Panc1 (cell line): ENCODE results near the gene RHBDD1. TPM values are rescaled to one million over a fixed set of nuclear protein-coding genes. Genes with fewer than 3 reads are reported as not detected.

Source experiments
- ATAC-seq: fragments of 200-7000 bp; cut with Tn5 transposase; 2 replicates; pipeline ENCODE4 v1.9.1; 2020; ENCODE audit warnings: mild to moderate bottlenecking, moderate library complexity
- BruUV-seq: library from RNA; stranded (reverse); fragments of 400-500 nt; replicated peaks from 2 replicates; lab custom pipeline; 2021; lab: Mats Ljungman, UMichigan
- CTCF ChIA-PET: fragments of 300-600 bp; sonication (Branson Sonifier 250); formaldehyde crosslinking; loops from one replicate; lab custom pipeline; 2022; ENCODE audit warnings: antibody characterized with exemption; lab: Charles Lee
- POLR2A ChIA-PET: fragments of 300-600 bp; sonication (Branson Sonifier 250); formaldehyde crosslinking; loops from one replicate; lab custom pipeline; 2022; ENCODE audit warnings: antibody characterized with exemption; lab: Charles Lee
- DNase-seq: peaks from one replicate; pipeline ENCODE4 v3.0.0-alpha.2; 2010; ENCODE audit warnings: low read depth, low spot score
- H3K27ac ChIP-seq: 2 replicates; pipeline ENCODE4 v1.5.1; 2011; ENCODE audit warnings: mild to moderate bottlenecking, low read length, inconsistent platforms
- H3K27me3 ChIP-seq: fragments of 200-500 bp; sonication (Bioruptor generic); 2 replicates; pipeline ENCODE4 v1.6.0; 2014; ENCODE audit warnings: low read length, inconsistent platforms; ENCODE audit not compliant: control insufficient read depth, insufficient read depth
- H3K36me3 ChIP-seq: fragments of 200-500 bp; sonication (Bioruptor generic); 2 replicates; pipeline ENCODE4 v1.5.1; 2014; ENCODE audit warnings: inconsistent platforms, mild to moderate bottlenecking, low read length, moderate library complexity; ENCODE audit not compliant: control insufficient read depth, insufficient read depth
- H3K4me1 ChIP-seq: 2 replicates; pipeline ENCODE4 v1.5.1; 2011; ENCODE audit warnings: inconsistent platforms, mild to moderate bottlenecking, low read length, moderate library complexity; ENCODE audit not compliant: control insufficient read depth, insufficient read depth
- H3K4me3 ChIP-seq, 2 experiments: 2 replicates each; pipeline ENCODE4 v1.5.1; 2011 to 2012; ENCODE audit warnings: low read depth in 2 of 2, low read length in 2 of 2, mild to moderate bottlenecking in 2 of 2, inconsistent platforms in 1 of 2, moderate library complexity in 1 of 2
- H3K9me3 ChIP-seq: fragments of 200-500 bp; sonication (Bioruptor generic); 2 replicates; pipeline ENCODE4 v1.5.1; 2014; ENCODE audit warnings: low read depth, mild to moderate bottlenecking, inconsistent platforms, low read length, moderate library complexity; ENCODE audit not compliant: control insufficient read depth, insufficient read depth
- POLR2AphosphoS5 ChIP-seq: IDR thresholded peaks from 2 replicates; pipeline ENCODE4 v1.6.1; 2012; ENCODE audit warnings: mild to moderate bottlenecking, low read depth, low read length, moderate library complexity
- SIN3A ChIP-seq: IDR thresholded peaks from 2 replicates; pipeline ENCODE4 v1.6.1; 2012; ENCODE audit warnings: low read depth, mild to moderate bottlenecking, low read length, moderate library complexity, borderline replicate concordance; ENCODE audit not compliant: insufficient read depth
- TCF7L2 ChIP-seq: IDR thresholded peaks from 2 replicates; pipeline ENCODE4 v1.6.1; 2011; ENCODE audit warnings: mild to moderate bottlenecking, low read depth, low read length, inconsistent platforms
- in situ Hi-C: cut with HindIII; loops from 2 replicates; pipeline ENCODE4 v1.10.0; 2016; ENCODE audit warnings: low sequenced_read_pairs, low pct_unique_long_range_greater_than_20kb
- intact Hi-C: fragments of 100-400 bp; cut with micrococcal nuclease; formaldehyde crosslinking; loops from one replicate; pipeline ENCODE4 v1.10.0; 2022; ENCODE audit not compliant: unreplicated experiment
- total RNA-seq: library from RNA; stranded (reverse); gene quantifications from one replicate; pipeline ENCODE4 v1.2.1, GENCODE V29; 2021; ENCODE audit not compliant: unreplicated experiment
- TF ChIP-seq, protein P1 (sequence below): fragments of 450-650 bp; IDR thresholded peaks from 2 replicates; pipeline ENCODE4 v1.5.1; 2017; ENCODE audit warnings: mild to moderate bottlenecking
- TF ChIP-seq, protein P2 (sequence below), 2 experiments: IDR thresholded peaks; 2 replicates each; pipeline ENCODE4 v1.6.1; 2011 to 2012; ENCODE audit warnings: low read depth in 2 of 2, control low read depth in 1 of 2, low read length in 1 of 2, mild to moderate bottlenecking in 1 of 2, moderate library complexity in 1 of 2; ENCODE audit not compliant: insufficient read depth in 1 of 2

Gene RHBDD1
- total RNA-seq, 1 experiment from 2014 or later = 25.3 TPM

DNA sequence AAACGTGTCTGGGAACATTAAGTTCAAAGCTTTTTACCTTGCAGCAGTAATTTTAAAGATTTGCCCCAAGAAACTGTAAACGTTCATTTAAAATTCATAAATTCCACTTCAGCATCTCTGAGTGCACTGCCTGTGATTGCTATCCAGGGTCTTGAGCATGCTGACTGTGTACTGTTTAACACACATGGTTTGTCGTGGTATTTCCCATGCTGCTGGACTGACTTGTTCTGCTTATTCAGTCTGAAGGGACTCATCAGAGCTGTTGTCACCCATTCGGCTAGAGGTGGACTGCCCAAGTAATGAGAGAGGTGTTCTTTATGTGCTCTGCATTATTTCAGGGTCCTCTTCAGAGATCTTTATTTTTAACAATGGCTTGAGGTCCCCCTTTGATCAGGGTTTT lies 53.1 kb downstream of the RHBDD1 start:
- POLR2A ChIA-PET = no interaction called here
- H3K9me3 ChIP-seq = no peaks in the 10 kb centered on the region
- H3K4me1 ChIP-seq = no peaks in the 10 kb centered on the region
- DNase-seq = no peak
- no peak for ATAC-seq
- no peak overlapping the region for H3K27ac ChIP-seq
- no TSS peak for BruUV-seq
- TF ChIP-seq SIN3A (no peak), TCF7L2 (no peak), POLR2AphosphoS5 (no peak)
- TF ChIP-seq, protein P1, sequence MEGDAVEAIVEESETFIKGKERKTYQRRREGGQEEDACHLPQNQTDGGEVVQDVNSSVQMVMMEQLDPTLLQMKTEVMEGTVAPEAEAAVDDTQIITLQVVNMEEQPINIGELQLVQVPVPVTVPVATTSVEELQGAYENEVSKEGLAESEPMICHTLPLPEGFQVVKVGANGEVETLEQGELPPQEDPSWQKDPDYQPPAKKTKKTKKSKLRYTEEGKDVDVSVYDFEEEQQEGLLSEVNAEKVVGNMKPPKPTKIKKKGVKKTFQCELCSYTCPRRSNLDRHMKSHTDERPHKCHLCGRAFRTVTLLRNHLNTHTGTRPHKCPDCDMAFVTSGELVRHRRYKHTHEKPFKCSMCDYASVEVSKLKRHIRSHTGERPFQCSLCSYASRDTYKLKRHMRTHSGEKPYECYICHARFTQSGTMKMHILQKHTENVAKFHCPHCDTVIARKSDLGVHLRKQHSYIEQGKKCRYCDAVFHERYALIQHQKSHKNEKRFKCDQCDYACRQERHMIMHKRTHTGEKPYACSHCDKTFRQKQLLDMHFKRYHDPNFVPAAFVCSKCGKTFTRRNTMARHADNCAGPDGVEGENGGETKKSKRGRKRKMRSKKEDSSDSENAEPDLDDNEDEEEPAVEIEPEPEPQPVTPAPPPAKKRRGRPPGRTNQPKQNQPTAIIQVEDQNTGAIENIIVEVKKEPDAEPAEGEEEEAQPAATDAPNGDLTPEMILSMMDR = no peak
- TF ChIP-seq, protein P2, sequence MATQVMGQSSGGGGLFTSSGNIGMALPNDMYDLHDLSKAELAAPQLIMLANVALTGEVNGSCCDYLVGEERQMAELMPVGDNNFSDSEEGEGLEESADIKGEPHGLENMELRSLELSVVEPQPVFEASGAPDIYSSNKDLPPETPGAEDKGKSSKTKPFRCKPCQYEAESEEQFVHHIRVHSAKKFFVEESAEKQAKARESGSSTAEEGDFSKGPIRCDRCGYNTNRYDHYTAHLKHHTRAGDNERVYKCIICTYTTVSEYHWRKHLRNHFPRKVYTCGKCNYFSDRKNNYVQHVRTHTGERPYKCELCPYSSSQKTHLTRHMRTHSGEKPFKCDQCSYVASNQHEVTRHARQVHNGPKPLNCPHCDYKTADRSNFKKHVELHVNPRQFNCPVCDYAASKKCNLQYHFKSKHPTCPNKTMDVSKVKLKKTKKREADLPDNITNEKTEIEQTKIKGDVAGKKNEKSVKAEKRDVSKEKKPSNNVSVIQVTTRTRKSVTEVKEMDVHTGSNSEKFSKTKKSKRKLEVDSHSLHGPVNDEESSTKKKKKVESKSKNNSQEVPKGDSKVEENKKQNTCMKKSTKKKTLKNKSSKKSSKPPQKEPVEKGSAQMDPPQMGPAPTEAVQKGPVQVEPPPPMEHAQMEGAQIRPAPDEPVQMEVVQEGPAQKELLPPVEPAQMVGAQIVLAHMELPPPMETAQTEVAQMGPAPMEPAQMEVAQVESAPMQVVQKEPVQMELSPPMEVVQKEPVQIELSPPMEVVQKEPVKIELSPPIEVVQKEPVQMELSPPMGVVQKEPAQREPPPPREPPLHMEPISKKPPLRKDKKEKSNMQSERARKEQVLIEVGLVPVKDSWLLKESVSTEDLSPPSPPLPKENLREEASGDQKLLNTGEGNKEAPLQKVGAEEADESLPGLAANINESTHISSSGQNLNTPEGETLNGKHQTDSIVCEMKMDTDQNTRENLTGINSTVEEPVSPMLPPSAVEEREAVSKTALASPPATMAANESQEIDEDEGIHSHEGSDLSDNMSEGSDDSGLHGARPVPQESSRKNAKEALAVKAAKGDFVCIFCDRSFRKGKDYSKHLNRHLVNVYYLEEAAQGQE (IDR thresholded peaks at IDR 0.05; ENCODE audit: insufficient read depth in 1 of 2, low read depth in 2 of 2, low read length in 1 of 2) = no peak
- CTCF ChIA-PET = no interaction called here
- no peaks in the 10 kb centered on the region for H3K27me3 ChIP-seq
- no peaks in the 10 kb centered on the region for H3K36me3 ChIP-seq
- in situ Hi-C loops (no loop called here), intact Hi-C loops (loop anchor here (1.0 kb wide), 1 partner anchor 34 kb away; no protein-coding TSS in a partner anchor)
- H3K4me3 ChIP-seq = no peak overlapping the region

DNA sequence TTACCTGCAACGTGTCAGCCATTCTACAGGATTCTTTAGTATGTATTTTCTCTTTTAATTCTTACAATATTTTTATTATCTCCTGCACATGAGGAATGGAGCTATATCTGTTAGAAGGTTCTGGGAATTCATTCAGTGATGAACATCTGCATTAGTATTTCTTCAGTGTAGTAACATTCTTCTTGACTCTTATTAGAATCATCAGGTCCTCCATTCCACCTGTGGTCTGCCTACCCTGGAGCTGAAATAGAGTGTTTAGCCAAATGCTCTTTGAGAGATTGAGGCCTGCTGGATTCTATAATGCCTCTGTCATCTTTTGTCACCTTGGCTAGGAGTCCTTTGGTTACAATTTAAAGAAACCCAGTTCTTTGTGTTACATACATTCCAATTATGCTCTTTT lies 54.4 kb downstream of the RHBDD1 start:
- H3K4me3 ChIP-seq = no peak overlapping the region
- ChIA-PET CTCF (no interaction called here), POLR2A (no interaction called here)
- no peaks in the 10 kb centered on the region for H3K36me3 ChIP-seq
- in situ Hi-C loops = no loop called here
- no peak overlapping the region for H3K27ac ChIP-seq
- intact Hi-C loops = no loop called here
- no peaks in the 10 kb centered on the region for H3K9me3 ChIP-seq
- H3K4me1 ChIP-seq = no peaks in the 10 kb centered on the region
- H3K27me3 ChIP-seq = no peaks in the 10 kb centered on the region
- BruUV-seq = no TSS peak
- DNase-seq (no peak), ATAC-seq (no peak)
- TF ChIP-seq SIN3A = no peak
- TF ChIP-seq TCF7L2 = no peak
- TF ChIP-seq, protein P2 (IDR thresholded peaks at IDR 0.05; ENCODE audit: insufficient read depth in 1 of 2, low read depth in 2 of 2, low read length in 1 of 2) = no peak
- TF ChIP-seq, protein P1 = no peak
- no peak for TF ChIP-seq POLR2AphosphoS5
